HG02970 (cell line): ENCODE measurements around the gene GTF2F2.

Source experiments
- ATAC-seq: cut with Tn5 transposase; IDR thresholded peaks from one replicate; pipeline ENCODE4 v1.9.1; 2021; ENCODE audit warnings: mild to moderate bottlenecking, moderate library complexity, moderate number of reproducible peaks; ENCODE audit not compliant: unreplicated experiment, low FRiP score

The GTF2F2 gene, protein sequence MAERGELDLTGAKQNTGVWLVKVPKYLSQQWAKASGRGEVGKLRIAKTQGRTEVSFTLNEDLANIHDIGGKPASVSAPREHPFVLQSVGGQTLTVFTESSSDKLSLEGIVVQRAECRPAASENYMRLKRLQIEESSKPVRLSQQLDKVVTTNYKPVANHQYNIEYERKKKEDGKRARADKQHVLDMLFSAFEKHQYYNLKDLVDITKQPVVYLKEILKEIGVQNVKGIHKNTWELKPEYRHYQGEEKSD

DNA sequence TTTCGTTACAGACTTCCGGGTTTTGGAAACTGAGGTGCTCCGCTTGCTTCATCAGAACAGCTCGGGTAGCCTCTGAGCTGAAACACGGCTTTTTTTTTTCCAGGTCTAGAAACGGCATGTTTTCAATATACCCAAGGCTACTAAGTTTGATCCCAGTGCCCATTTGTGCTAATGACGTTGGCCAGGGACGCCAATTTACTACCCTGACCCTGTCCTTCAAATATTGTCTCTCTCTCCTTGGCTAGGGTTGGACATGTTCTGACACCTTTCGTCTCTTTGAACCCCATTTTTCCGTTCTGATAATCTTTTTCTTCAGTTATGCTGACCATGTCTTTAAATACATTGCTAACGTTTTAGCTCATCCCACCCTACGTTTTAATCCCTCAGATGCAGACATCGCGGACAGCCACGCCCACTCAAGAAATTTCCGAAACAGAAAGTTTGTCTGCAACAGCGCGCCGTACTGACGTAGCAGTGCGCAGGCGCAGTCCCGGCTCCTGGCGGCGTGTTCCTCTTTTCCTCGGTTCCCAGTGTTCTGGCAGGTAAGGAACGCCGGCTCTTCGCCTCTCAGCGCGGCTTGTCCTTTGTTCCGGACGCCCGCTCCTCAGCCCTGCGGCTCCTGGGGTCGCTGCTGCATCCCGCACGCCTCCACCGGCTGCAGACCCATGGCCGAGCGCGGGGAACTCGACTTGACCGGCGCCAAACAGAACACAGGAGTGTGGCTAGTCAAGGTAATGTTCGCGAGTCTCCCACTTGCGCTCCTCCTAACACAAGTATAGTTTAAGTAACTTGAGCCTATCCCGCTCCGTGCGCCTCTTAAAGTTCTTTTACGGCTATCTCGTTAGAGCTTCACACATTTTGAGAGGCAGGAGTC is at the start of gene GTF2F2:
Gene GTF2F2, plus strand, starts transcription at position 520 of the 874 bp plus-strand sequence. Its CDS starts 146 bp downstream, at position 666.
- ATAC-seq = peak; percentile 72

DNA sequence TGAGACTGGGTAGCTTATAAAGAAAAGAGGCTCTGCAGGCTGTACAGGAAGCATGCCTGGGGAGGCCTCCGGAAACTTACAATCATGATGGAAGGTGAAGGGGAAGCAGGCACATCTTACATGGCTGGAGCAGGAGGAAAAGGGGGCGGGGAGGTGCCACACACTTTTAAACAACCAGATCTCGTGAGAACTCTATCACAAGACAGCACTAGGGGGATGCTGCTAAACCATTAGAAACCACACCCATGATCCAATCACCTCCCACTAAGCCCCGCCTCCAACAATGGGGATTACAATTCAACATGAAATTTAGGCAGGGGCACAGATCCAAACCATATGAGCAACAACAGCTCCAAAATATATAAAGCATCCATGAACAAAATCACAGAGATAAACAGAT is 46.5 kb upstream of the GTF2F2 start:
- ATAC-seq = no peak

DNA sequence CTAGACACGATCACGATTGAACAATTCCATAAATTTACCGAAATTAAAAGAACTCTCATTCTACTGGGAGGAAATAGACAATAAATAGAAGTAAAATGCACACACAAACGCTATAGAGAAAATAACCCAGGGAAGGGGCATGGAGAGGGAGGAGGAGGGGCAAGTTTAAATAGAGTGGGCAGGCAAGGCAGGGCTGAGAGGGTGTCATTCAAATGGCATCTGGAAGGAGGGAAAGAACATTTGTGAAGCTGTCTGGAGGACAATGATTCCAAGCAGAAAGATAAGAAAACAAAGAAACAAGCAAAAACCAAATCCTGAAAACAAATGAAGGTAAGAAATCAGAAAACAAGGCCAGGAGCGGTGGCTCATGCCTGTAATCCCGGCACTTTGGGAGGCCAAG is 45.6 kb upstream of the GTF2F2 start:
- ATAC-seq = no peak

DNA sequence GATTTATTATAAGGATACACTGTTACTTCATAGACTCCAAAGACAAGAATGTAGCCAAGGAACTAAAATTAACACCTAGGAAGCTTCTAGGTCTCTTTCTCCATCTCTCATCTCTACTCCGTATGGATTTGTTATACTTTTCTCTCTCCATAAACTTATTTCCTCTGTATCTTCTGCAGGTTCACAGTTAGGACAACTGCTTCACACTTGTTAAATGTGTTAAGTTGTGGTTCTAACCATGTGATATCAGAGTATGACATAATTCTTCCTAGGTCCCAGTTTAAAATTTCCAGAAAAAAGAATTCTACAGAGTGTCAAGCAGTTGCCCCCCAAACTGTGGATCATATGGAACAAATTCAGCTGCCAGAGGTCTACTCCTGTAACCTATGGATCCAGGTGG is 42.3 kb upstream of the GTF2F2 start:
- no peak for ATAC-seq

DNA sequence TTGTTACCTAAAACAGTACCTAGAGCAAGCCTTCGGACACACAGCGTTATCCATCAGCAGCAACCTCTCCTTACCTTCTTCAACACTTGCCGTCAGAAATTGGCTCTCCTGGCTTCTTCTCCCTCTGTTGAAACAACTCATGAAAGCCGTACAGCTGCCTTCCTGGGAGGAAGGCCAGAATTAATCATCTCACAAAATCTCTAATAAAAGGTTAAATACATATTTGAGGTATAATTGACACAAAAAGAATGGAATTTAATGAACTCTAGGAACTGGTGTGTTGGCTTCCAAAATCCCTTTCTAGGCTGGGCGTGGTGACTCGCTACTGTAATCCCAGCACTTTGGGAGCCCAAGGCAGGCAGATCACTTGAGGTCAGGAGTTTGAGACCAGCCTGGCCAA is 37.3 kb upstream of the GTF2F2 start:
- ATAC-seq = no peak

DNA sequence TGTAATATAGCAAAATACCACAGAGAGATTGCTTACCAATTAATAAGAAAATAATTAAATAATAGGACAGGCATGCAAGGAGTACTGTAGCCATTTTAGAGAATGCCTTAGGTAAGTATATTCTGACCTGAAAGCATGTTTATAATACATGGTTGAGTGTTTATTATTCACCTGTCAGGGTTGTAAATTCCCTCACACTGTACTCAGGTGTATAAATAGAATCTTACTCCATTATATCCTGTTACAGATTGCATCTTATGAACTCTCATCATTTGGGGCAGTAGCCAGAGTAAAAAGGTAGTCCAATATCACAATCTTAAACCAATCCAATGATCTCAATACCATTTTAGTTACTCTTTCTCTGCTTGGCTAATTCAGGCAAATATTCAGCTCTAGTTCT is 35.8 kb upstream of the GTF2F2 start:
- no peak for ATAC-seq

DNA sequence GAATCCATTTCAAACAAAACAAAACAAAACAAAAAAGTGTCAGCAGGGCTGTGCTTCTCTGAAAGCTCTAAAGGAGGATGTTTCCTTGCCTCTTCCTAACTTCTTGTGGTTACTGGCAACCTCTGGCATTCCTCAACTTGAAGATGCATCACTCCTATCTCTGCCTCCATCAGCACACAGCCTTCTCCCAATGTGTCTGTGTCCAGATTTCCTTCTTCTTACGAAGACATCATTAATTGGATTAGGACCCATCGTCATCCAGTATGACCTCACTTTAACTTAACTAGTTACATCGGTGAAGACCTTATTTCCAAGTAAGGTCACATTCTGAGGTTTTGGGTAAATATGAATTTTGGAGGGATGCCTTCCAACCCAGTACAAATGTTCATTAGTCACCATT is 33.8 kb upstream of the GTF2F2 start:
- ATAC-seq = no peak

DNA sequence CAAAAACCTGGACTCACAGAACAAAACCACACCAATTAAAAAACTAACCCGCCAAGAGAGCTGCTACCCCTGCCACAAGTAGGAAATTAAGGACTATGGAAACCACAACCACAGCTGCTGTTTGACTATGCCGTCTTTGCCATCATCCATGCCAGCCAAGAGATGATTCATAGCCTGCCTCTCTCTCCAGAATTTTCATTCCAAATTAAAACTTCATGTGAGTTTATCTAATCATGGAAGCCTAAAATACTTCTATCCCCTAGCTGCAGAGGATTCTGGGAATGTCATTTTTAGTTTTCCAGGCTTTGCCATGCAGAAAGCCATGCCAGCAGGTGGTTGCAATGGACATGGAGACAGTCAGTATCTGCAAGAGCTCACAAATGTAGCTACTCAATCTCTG is 27.6 kb upstream of the GTF2F2 start:
- ATAC-seq = no peak

DNA sequence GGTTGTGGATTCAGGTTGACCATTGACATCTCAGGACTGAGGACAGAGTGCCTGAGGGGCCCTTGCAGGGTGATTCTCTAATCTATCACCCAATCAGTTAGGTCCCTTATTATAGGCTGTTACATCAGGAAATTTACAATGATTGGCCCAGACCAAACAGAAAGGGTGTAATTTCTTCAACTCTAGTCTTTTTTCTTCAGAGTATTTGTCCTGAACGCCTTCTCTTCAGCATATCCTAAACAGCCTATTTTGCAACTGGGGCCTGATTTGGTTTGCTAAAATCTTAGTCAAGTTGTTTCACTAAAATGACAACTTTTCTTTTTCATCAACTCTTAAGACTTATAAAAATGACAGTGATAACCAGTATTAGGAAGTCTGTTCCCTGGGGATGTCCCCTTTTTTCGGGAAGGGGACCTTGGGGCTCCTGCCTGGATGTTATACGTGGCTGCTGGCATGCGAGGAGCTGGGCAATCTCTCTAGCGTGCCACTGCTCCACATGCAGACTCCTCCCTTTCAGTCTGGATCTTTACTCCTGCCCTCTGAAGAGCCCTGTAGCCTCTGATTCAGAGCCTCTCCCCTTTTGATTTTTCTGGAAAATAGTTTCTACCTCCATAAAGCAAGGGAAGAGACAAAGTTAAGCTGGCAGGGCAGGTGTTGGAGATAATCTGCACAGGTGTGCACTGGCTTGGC is 19.6 kb upstream of the GTF2F2 start:
- ATAC-seq = no peak

DNA sequence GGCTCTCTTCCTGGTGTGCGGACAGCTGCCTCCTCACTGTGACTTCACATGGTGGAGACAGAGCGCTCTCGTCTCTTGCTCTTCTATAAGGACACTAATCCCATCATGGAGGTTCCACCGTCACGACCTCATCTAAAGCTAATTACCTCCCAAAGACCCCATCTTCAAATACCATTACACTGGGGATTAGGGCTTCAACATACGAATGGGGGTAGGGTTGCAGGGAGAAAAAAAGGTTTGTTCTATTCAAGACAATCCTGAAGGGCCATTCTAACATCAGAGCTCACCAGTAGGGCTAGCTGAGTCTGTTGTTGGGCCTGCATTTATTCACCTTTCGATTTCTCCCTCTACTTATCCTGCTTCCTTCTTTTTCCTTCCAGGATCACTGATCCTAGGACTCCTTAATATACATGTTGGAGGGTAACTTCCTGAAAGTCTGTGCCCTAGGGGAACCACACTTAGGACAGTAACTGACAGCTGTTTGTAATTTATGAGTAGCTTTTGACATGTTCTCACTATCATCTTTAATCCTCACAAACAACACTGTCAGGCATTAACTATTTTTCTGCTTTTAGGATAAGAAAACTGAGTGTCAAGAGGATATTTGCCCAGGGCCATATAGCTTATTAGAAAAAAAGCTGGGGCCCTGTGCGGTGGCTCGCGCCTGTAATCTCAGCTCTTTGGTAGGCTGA is 18.8 kb upstream of the GTF2F2 start:
- no peak for ATAC-seq

DNA sequence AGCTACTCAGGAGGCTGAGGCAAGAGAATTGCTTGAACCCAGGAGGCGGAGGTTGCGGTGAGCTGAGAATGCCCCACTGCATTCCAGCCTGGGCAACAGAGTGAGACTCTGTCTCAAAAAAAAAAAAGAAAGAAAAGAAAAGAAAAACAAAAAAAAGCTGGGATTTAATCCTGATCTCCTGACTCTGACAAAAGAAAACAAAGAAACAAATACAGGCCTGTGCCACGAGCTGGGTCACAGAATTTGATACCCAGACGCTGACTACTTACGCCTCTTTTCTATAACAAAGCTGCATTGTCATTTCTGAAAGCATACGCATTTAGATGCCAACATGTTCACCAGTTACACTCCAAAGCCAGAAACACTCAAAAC is 18.2 kb upstream of the GTF2F2 start:
- no peak for ATAC-seq

DNA sequence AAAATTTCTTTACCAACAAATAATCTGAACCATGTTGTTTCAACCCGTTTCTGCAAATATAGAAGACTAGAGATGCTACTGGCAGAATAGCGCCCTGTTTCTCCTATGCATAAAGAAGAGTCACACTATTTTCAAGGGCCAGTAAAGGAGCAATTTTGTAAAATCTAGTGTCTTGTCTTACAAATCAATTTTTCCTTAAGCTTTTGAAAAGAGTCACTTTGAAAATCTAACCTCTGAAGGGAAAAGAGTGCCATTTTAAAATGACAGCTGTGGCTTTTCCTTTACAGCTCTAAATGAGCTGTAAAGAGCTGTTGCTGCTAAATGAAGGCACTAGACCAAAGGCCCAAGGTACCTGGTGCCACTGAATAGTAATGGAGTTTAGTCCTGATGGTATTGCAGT is 16.9 kb upstream of the GTF2F2 start:
- ATAC-seq = no peak

DNA sequence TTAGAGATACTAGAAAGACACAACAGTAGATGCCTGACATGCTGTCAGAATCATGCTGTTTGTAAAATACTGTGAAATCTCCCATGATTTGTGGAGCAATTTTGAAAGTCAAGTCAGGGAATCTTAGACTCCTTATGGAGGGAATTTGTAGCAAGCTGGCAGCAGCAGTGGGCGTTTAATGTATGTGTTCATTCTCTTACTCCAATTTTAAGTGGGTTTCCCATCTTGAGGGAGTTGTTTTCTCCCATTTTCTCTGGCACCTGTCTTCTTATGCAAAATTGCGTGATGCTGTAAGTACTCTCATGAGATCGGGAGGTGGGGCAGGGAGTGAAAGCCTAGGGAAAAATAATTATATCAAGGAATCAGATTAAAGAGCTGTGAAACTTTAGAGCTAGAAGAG is 16.0 kb upstream of the GTF2F2 start:
- ATAC-seq = no peak

DNA sequence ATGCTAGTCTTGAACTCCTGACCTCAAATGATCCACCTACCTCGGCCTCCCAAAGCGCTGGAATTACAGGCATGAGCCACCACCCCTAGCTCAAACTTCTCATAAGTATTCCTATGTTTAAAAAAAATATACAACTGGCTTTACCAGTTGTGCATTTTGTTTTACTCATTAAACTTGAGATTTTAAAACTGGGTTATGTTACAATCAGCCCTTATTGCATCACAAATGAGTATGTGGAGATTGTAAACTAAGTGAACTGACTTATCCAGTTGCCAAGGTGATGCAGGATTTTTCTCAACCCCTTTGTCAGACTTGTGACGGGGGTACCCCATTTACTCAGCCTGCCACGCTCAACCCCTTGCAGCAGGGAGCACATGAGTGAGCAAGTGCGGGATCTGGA is 14.4 kb upstream of the GTF2F2 start:
- no peak for ATAC-seq

DNA sequence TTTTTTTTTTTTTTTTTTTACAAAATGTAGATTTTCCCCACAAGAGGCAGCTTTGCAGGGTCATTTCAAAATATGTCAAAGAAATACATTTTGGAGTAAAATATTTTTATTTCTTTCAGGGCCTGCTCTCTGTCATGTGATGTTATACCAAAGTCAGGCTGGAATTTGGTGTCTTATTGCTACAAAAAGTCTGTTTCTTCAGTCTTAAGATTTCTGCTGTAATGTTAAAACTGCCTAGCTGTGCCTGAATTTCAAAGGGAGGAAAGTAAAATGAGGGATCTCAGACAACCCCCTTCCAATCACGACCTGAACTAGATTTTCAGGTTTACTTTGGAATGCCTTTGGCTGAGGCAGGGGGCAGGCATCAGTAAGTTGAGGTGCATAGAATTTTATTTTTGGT is 12.8 kb upstream of the GTF2F2 start:
- ATAC-seq = no peak

DNA sequence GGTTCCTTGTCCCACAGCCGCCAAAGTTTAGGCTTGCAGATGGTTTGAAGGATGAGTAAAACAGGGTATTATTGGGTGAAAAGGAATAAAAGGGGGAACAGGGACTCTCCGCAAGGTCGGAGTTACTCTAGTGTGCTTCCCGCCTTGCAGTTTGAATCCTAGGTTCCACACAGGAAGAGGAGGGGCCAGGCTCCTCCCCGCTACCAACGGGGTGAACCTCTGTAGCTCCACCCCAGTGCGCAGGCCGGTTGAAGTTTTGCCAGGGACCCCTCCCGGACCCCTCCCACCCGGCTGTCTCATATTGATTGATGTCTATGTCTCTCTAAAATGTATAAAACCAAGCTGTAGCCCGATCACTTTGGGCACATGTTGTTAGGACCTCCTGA is 11.6 kb upstream of the GTF2F2 start:
- ATAC-seq = no peak

DNA sequence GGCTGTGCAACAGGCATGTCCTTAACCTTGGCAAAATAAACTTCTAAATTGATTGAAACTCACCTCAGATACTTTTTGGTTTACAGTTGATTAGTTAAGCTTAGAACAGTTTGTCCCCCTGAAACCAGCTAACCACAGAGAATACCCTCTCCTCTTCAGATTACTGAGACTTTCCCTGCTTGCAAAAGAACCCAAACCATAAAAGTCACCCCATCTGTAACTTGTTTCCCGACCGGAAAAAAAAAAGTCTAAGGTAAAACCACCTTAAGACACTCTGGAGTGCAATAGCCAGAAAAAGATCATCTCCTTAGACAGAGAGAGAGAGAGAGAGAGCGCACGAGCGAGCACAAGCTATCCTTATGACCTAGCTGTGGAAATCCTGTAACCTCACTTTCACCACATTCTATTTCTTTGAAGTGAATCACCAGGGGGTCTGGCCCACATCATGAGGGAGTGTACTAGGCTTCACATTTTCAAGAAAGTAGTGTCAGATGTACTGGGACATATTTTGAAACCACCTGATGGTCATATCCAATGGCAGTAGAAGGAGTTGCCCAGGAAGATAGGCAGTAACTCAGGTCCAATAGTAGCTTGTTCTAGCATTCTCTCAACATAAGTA is 11.1 kb upstream of the GTF2F2 start:
- no peak for ATAC-seq

DNA sequence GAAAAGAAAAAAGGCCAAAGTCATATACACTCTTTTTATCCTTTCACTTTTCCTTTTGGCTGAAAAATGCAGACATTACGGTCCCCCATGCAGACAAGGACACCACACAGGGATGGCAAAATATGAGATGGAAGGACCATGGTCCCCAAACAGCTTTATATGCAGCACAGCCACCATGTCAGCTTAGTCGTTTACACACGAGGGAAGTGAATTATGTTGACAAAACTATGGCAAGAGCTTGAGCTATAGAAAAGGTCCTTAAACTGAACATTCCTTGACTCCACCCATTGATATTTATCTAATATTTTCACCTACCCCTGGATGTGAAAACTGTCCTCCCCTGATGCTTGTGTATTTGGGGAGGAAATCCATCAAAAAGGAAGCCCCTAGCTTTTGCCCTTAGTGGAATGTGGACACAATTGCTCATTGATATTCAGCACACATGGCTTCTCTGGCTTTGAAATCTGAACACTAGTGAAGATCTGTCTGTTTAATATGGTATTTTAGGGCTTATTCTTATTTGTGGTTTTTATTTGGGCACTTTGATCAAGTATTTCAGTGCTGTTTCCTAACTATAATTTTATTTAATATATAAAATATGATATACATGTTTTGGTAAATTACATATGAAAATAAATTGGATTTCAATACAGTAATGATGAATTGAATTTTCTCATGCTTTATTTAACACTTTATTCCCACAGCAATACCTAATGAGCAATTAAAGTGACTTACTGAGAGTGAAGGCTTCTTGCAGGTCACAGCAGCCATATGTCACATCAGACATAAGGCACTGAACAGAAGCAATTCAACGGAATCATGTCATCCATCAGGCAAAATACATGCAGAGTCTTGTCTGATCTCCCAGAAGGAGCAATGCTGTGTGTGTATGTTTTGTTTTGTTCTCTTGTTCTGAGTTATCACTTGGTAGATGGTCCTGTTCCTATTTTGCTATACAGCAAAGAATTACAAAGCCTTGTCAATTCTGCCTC is 6.8 kb upstream of the GTF2F2 start:
- ATAC-seq = no peak

DNA sequence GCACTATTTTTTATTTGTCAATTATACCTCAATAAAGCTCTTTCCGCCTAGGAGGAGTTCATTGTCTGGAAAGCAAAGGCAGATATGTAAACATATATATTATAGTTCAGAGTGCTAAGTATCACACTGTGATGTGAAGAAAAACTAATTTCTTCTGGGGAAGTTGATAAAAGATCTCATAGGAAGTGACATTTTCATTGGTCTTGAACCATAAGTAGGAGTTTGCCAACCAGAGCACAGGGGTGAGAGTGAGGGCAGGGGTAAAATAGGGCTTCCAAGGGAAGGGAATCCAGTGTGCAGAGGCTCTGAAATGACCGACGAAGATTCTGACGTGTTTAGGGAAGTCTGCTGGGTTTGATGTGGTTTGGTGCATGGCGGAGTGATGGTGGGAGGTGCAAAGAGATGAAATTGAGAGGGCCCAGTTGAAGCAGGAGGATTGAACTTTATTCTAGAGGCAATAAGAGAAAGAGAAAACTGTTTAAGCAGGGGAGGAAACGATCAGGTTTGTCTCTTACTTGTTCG is 780 bp upstream of the GTF2F2 start:
- peak; percentile 27 for ATAC-seq
